HG03378 (cell line): ENCODE measurements around the gene HPSE2.
"Not testable (repeated sequence)": the region's sequence is repeated elsewhere in the genome, so short reads cannot be mapped to it uniquely, and the experiment has no call there.

ENCODE experiments used
- ATAC-seq: cut with Tn5 transposase; IDR thresholded peaks from one replicate; pipeline ENCODE4 v1.9.1; 2021; ENCODE audit warnings: mild to moderate bottlenecking, moderate library complexity; ENCODE audit not compliant: unreplicated experiment

HPSE2 gene

GRCh38 chr10:98924526-98924925, 311.1 kb downstream of the HPSE2 start:
- no peak for ATAC-seq

DNA sequence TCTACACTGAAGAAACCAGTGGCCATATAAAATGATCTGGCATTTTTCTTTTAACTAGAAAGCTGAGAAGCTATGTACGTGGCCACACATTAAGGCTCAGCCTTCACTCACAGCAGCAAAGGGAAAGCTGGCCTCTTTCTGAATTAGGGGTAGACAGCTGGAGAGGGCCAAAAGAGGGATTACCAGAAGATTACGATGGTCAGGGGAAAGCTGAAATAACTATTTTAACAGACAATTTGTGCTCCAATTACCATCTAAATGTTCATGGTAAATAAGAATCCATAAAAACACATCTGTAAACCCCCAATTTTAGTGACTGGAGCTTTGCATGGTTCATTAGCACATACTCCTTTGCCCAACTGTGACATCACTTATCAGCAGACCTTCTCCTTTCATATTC, 314.3 kb downstream of the HPSE2 start:
- ATAC-seq = no peak

GRCh38 chr10:98920807-98921206, 314.8 kb downstream of the HPSE2 start:
- no peak for ATAC-seq

- no peak for ATAC-seq
These were observed 315.3 kb downstream of the HPSE2 start for GRCh38 chr10:98920360-98920759.

DNA sequence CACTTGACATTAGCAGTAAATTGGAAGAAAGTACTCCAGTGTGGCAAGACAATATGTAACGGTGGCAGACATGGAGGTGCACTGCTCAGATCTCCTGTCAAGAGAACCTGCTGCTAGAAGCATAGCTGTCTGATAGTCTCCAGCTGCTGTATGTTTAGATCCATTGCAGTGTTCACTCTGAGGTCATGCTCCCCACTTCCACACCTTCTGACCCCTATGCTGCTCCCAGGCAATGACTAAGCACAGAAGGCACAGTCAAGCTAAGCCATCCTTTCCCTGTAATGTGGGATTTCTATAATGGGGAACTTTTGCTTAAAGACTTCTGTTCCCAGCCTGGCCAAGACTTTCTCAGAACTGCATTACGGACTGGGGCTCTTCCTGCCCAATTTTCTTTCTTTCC, 315.8 kb downstream of the HPSE2 start:
- no peak for ATAC-seq

DNA sequence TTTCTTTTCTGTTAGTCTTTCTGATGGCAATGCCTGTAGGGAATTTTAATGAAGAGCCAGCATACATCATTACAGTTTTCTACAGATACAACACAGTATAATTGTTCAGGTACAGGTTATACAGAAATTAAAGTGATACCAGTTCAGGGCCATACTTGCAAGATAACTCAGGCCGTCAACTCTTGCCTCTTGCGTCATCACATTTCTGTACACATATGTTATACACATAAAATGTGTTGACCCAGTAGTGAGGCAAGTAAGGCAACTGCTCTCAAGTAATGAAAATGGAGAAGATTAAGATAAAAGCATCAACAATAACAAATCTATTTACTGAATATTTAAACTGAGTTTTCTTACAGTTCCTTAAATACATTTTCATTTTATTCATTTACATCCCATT, 317.8 kb downstream of the HPSE2 start:
- no peak for ATAC-seq

- ATAC-seq = no peak
These were observed 319.0 kb downstream of the HPSE2 start for GRCh38 chr10:98916526-98917125.

DNA sequence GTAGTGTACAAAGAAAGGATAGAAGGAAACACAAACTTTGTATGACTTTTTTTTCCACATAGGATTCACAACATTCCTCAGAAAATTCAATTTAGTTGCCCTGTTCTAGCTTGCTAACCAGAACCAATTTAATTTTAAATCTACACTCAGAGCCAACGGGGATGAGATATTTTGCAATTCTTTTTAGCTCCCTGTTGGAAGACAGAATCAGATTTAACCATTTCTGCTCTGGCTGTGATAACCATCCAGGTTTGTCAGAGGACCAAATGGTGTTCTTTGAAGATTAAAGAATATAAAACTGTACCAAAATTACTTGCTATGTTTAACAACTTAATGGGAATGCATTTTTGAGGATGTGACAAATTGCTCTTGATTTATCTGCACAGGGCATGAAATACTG, 319.7 kb downstream of the HPSE2 start:
- ATAC-seq = no peak

- no peak for ATAC-seq
These were observed 325.1 kb downstream of the HPSE2 start for GRCh38 chr10:98910546-98910945.

GRCh38 chr10:98910048-98910447, 325.6 kb downstream of the HPSE2 start:
- no peak for ATAC-seq

- no peak for ATAC-seq
These were observed 326.8 kb downstream of the HPSE2 start for GRCh38 chr10:98908868-98909267.

- not testable (repeated sequence) for ATAC-seq
These were observed 327.4 kb downstream of the HPSE2 start for GRCh38 chr10:98908247-98908646.

DNA sequence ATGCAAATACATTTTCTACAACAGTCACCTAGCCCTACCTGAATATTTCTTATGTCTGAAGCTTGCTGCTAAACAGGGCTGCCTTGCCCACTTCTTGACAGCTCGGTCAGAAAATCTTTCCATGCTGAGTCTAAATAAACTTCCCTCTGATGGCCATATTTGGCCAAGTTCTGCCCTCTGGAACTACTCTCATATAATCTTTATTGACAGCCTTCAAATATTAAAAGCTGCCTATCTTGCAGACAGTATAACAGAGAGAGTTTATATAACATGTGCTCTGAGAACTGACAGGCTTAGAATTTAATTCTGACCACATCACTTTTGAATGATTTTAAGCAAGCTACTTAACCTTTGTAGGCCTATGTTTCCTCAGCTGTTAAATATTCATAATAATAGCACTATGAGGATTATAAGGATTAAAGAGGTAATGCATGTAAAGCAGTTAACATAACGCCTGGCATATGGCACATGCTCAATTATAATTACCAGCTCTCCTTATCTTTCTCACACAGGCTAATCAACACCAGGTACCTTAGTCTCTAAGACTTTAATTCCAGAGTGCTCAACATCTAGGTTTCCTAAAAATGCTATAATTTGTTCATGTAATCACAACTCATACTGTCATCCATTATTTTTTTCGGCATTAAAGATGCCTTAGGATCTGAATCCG, 334.1 kb downstream of the HPSE2 start:
- ATAC-seq = no peak

- ATAC-seq = no peak
These were observed 336.6 kb downstream of the HPSE2 start for GRCh38 chr10:98899018-98899417.

GRCh38 chr10:98892523-98892922, 343.1 kb downstream of the HPSE2 start:
- ATAC-seq = no peak

GRCh38 chr10:98886686-98887085, 349.0 kb downstream of the HPSE2 start:
- ATAC-seq = no peak

GRCh38 chr10:98885378-98885777, 350.3 kb downstream of the HPSE2 start:
- ATAC-seq = no peak

GRCh38 chr10:98881789-98882188, 353.9 kb downstream of the HPSE2 start:
- no peak for ATAC-seq

DNA sequence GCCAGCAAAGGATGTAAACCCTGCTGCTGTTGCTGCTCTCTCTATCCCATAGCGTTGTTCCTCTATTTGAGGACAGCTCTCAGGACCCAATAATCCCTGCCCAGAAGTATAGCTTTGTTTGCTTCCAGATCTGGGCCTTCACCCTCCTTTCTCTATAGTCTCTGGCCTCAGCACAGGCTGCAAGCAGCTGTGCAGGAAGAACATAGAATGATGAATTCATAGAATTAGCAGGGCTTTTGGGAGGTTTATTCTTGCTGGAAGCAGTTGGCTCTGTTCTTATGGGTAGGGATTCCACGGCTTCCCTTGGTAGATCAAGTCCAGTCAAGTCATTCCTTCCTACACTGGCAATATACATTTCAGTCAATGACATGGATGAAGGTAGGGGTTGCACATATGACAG, 354.7 kb downstream of the HPSE2 start:
- ATAC-seq = no peak

- ATAC-seq = no peak
These were observed 356.7 kb downstream of the HPSE2 start for GRCh38 chr10:98878921-98879320.

DNA sequence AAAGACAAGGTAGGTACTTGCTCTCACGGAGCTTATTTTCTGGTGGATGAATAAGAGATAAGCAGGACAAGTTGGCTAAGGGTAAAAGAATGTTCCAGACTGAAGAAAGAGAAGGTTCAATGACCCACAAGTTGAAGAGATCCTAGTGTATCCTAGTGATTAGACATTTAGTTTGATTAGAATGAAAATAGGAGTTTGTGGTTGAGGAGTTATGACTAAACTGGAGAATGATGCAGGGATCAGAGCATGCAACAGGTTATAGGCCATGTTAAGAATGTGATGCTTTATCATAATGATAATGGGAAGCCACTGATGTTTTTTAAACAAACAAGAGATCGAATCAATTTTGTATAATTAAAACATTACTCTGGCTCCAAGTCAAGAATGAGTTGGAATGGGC, 357.2 kb downstream of the HPSE2 start:
- ATAC-seq = no peak

- no peak for ATAC-seq
These were observed 373.7 kb downstream of the HPSE2 start for GRCh38 chr10:98861962-98862361.

DNA sequence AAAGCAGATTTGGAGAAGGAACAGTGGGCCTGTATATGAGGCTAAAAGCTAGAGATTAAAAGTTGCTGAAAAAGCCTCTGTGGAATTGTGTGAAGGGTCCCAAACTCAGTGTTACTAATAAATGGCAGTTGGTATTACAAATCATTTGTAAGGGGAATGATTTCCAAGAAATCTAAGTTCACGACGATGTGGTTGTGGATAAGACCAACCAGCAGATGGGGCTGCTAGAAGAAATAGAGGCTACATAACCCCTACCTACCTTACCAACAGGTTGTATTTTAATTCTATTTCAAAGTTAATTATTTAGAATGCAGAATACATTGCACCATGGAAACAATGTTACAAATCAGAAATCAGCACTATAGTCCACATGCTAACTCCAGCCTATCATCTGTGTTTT, 377.1 kb downstream of the HPSE2 start:
- no peak for ATAC-seq
